Smooth muscle cell (in vitro differentiated cells): Measurements from ENCODE around the gene SLC12A1. TPM values are rescaled to one million over a fixed set of nuclear protein-coding genes. Genes with fewer than 3 reads are reported as not detected.

ENCODE experiments used
- DNase-seq: peaks from one replicate; lab custom pipeline; 2025; ENCODE audit not compliant: unreplicated experiment; lab: John Stamatoyannopoulos, UW
- H2AFZ ChIP-seq: fragments of 200-600 bp; sonication (generic); 2 replicates; pipeline ENCODE4 v1.6.0; 2016; ENCODE audit warnings: antibody characterized with exemption, low read depth, mild to moderate bottlenecking
- H3F3A ChIP-seq: fragments of 200-600 bp; sonication (generic); 2 replicates; pipeline ENCODE4 v1.6.0; 2017; ENCODE audit warnings: antibody characterized with exemption, low read depth
- H3K27ac ChIP-seq: fragments of 200-600 bp; sonication (generic); 2 replicates; pipeline ENCODE4 v1.5.1; 2016; ENCODE audit warnings: low read depth, mild to moderate bottlenecking
- H3K27me3 ChIP-seq: fragments of 200-600 bp; sonication (generic); 2 replicates; pipeline ENCODE4 v1.6.1; 2016; ENCODE audit warnings: low read depth, mild to moderate bottlenecking
- H3K36me3 ChIP-seq: fragments of 200-600 bp; sonication (generic); 2 replicates; pipeline ENCODE4 v1.5.1; 2016; ENCODE audit warnings: low read depth
- H3K4me1 ChIP-seq: fragments of 200-600 bp; sonication (generic); 2 replicates; pipeline ENCODE4 v1.5.1; 2016; ENCODE audit warnings: low read depth
- H3K4me2 ChIP-seq: fragments of 200-600 bp; sonication (generic); 2 replicates; pipeline ENCODE4 v1.6.0; 2016; ENCODE audit warnings: mild to moderate bottlenecking
- H3K4me3 ChIP-seq: fragments of 200-600 bp; sonication (generic); 2 replicates; pipeline ENCODE4 v1.5.1; 2016; ENCODE audit warnings: mild to moderate bottlenecking
- H3K79me2 ChIP-seq: fragments of 200-600 bp; sonication (generic); 2 replicates; pipeline ENCODE4 v1.6.0; 2016; ENCODE audit warnings: low read depth, mild to moderate bottlenecking
- H3K9ac ChIP-seq: fragments of 200-600 bp; sonication (generic); 2 replicates; pipeline ENCODE4 v1.6.0; 2016; ENCODE audit warnings: low read depth
- H3K9me3 ChIP-seq: fragments of 200-600 bp; sonication (generic); replicated peaks from 2 replicates; pipeline ENCODE4 v1.5.1; 2016; ENCODE audit warnings: low read depth
- H4K20me1 ChIP-seq: fragments of 200-600 bp; sonication (generic); 2 replicates; pipeline ENCODE4 v1.6.0; 2016; ENCODE audit warnings: low read depth
- WGBS: methylation state at CpG from one replicate; pipeline ENCODE4 v1.1.7; 2016; ENCODE audit warnings: low lambda C conversion rate; 5-methylcytosine and 5-hydroxymethylcytosine counted together
- polyA plus RNA-seq: library from polyadenylated mRNA; unstranded; fragments of >200 nt; fragmentation: Nextera tagmentation; extraction: Ambion mirVana; gene quantifications from 2 replicates; pipeline ENCODE4 v1.2.1, GENCODE V29; 2016
- total RNA-seq: library from RNA; depleted of rRNA; stranded (reverse); fragments of >200 nt; gene quantifications from 2 replicates; pipeline ENCODE4 v1.2.3, GENCODE V29; 2014
- TF ChIP-seq, protein P1 (sequence below): fragments of 200-600 bp; sonication (generic); IDR thresholded peaks from 2 replicates; pipeline ENCODE4 v1.5.1; 2017; ENCODE audit warnings: borderline replicate concordance, mild to moderate bottlenecking, antibody characterized with exemption; ENCODE audit not compliant: insufficient read depth, poor library complexity, severe bottlenecking

Gene SLC12A1
- total and polyA plus RNA-seq, 2 experiments from 2014 or later = not detected

DNA sequence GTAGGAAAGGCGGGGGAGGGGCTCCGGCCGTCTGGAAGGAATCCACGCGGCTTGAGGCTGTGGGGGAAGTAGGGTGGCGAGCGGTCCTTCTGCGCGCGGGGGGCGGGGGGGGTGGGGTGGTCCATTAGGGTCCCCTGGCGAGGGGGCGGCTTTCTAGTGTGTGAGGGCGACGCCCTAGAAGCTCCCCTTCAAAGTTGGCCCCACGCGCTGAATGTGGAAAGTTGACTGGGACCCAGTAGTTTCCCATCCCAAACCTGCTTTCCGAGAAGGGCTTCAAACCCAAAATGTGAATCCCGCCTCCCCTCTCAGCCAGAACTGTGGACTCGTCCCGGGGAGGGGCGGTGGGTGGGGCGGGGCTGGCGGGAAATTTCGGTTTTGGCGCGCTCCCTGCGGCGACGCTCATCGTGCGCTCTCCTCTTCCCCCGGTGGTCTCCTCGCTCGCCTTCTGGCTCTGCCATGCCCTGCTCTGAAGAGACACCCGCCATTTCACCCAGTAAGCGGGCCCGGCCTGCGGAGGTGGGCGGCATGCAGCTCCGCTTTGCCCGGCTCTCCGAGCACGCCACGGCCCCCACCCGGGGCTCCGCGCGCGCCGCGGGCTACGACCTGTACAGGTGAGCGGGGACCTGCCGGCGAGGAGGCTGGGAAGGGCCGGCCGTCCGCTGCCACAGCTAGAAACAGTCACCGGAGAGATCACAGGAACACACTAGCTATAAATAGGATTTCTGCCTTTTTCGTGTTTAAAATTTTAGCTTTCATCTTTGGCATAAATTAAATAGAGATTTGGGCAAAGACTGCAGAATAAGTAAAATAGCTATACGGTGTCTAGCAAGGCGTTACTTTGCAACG is 125.9 kb downstream of the SLC12A1 start:
- Histone ChIP-seq H2AFZ (peak overlapping the region; percentile 96), H3K27ac (peak overlapping the region; percentile 57), H3K27me3 (no peaks in the 10 kb centered on the region), H3K4me2 (peak overlapping the region; percentile 97), H4K20me1 (peaks cover 10% of the 10 kb centered on the region), H3K79me2 (peaks cover 4% of the 10 kb centered on the region), H3K4me3 (peak overlapping the region; percentile 94), H3K9me3 (no peaks in the 10 kb centered on the region), H3F3A (no peaks in the 10 kb centered on the region), H3K36me3 (peaks cover 6% of the 10 kb centered on the region), H3K4me1 (peaks cover 22% of the 10 kb centered on the region), H3K9ac (peak overlapping the region; percentile 87)
- WGBS = 1% methylated on average over 49 of the region's 64 CpGs
- DNase-seq = peak; percentile 32
- TF ChIP-seq, protein P1, sequence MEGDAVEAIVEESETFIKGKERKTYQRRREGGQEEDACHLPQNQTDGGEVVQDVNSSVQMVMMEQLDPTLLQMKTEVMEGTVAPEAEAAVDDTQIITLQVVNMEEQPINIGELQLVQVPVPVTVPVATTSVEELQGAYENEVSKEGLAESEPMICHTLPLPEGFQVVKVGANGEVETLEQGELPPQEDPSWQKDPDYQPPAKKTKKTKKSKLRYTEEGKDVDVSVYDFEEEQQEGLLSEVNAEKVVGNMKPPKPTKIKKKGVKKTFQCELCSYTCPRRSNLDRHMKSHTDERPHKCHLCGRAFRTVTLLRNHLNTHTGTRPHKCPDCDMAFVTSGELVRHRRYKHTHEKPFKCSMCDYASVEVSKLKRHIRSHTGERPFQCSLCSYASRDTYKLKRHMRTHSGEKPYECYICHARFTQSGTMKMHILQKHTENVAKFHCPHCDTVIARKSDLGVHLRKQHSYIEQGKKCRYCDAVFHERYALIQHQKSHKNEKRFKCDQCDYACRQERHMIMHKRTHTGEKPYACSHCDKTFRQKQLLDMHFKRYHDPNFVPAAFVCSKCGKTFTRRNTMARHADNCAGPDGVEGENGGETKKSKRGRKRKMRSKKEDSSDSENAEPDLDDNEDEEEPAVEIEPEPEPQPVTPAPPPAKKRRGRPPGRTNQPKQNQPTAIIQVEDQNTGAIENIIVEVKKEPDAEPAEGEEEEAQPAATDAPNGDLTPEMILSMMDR = no peak

DNA sequence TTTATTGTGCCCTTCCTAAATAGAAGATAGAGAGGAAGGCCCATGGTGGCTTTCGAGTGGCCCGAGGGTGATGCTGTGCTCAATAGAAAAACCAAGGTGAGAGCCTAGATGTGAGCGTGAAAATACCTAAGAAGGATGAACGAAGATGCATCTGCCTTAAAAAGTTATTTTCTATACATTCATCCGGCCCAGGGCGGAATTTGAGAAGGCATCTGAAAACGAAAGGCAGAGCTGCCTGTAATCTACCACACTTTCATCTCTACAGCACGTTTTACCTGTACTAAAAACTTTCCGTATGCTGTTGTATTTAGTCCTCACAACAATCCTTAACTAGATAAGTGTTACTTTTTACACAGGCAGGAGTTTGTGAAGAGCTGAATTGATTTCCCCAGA is 126.5 kb downstream of the SLC12A1 start:
- H3K4me3 ChIP-seq = peak overlapping the region; percentile 94
- no peaks in the 10 kb centered on the region for H3F3A ChIP-seq
- 18% methylated on average over 9 of the region's 9 CpGs for WGBS
- peaks cover 4% of the 10 kb centered on the region for H3K79me2 ChIP-seq
- peak overlapping the region; percentile 97 for H3K4me2 ChIP-seq
- H3K9me3 ChIP-seq = no peaks in the 10 kb centered on the region
- H4K20me1 ChIP-seq = peaks cover 10% of the 10 kb centered on the region
- no peak overlapping the region for H3K27ac ChIP-seq
- H3K9ac ChIP-seq = no peak overlapping the region
- peaks cover 22% of the 10 kb centered on the region for H3K4me1 ChIP-seq
- H2AFZ ChIP-seq = peak overlapping the region; percentile 96
- no peak for DNase-seq
- H3K36me3 ChIP-seq = peaks cover 6% of the 10 kb centered on the region
- TF ChIP-seq, protein P1 = no peak
- H3K27me3 ChIP-seq = no peaks in the 10 kb centered on the region

GRCh38 chr15:48333540-48333939 is 127.4 kb downstream of the SLC12A1 start:
- no peak for DNase-seq
- 42% methylated on average over 4 of the region's 4 CpGs for WGBS
- H3K4me3 ChIP-seq = no peak overlapping the region

More at GRCh38 chr15:48333540-48333939, 127.4 kb downstream of the SLC12A1 start:
- TF ChIP-seq, protein P1 = no peak
- peaks cover 4% of the 10 kb centered on the region for H3K79me2 ChIP-seq
- no peaks in the 10 kb centered on the region for H3K9me3 ChIP-seq
- no peak overlapping the region for H3K27ac ChIP-seq
- no peaks in the 10 kb centered on the region for H3F3A ChIP-seq
- peaks cover 10% of the 10 kb centered on the region for H4K20me1 ChIP-seq
- no peak overlapping the region for H3K9ac ChIP-seq
- H3K36me3 ChIP-seq = peaks cover 6% of the 10 kb centered on the region
- no peak overlapping the region for H2AFZ ChIP-seq
- no peaks in the 10 kb centered on the region for H3K27me3 ChIP-seq
- H3K4me2 ChIP-seq = peak overlapping the region; percentile 97
- H3K4me1 ChIP-seq = peaks cover 22% of the 10 kb centered on the region
